HepG2 (cell line): ENCODE data around the gene P2RY11. TPM values are rescaled to one million over a fixed set of nuclear protein-coding genes. Genes with fewer than 3 reads are reported as not detected.

Source experiments
- CREB1 ChIP-seq, 2 experiments: fragments of 450-650 bp in 1 of 2; IDR thresholded peaks; 2 replicates each; pipeline ENCODE4 v1.6.1; 2016 to 2017; ENCODE audit warnings: control low read depth in 1 of 2, mild to moderate bottlenecking in 1 of 2, missing compliant biosample characterization in 1 of 2, missing genetic modification characterization in 1 of 2
- DNMT1 ChIP-seq: sonication (generic); formaldehyde crosslinking; IDR thresholded peaks from 2 replicates; pipeline ENCODE4 v1.5.1; 2020; ENCODE audit warnings: mild to moderate bottlenecking, missing genetic modification reagents
- E2F2 ChIP-seq: sonication (generic); formaldehyde crosslinking; IDR thresholded peaks from 2 replicates; pipeline ENCODE4 v1.4.0; 2020; ENCODE audit warnings: missing genetic modification reagents, borderline replicate concordance
- FOXO1 ChIP-seq: sonication (generic); formaldehyde crosslinking; IDR thresholded peaks from 2 replicates; pipeline ENCODE4 v1.4.0; 2020; ENCODE audit warnings: missing genetic modification reagents
- GTF2F1 ChIP-seq: fragments of 150-350 bp; IDR thresholded peaks from 2 replicates; pipeline ENCODE4 v1.6.1; 2014; ENCODE audit warnings: low read length
- HOXA9 ChIP-seq: sonication (generic); formaldehyde crosslinking; IDR thresholded peaks from 2 replicates; pipeline ENCODE4 v1.8.1; 2022; ENCODE audit warnings: missing genetic modification reagents, mild to moderate bottlenecking, moderate library complexity, borderline replicate concordance
- IKZF5 ChIP-seq: IDR thresholded peaks from 2 replicates; pipeline ENCODE4 v1.6.1; 2018; ENCODE audit warnings: missing genetic modification reagents, mild to moderate bottlenecking, missing compliant biosample characterization
- KLF15 ChIP-seq: sonication (generic); formaldehyde crosslinking; IDR thresholded peaks from 2 replicates; pipeline ENCODE4 v1.8.1; 2023; ENCODE audit warnings: borderline replicate concordance, mild to moderate bottlenecking, inconsistent platforms, missing genetic modification reagents, mixed read lengths
- MBD4 ChIP-seq: IDR thresholded peaks from 2 replicates; pipeline ENCODE4 v1.6.1; 2012; ENCODE audit warnings: low read length, inconsistent platforms, borderline replicate concordance
- MTA3 ChIP-seq: sonication (generic); formaldehyde crosslinking; IDR thresholded peaks from 2 replicates; pipeline ENCODE4 v1.4.0; 2020; ENCODE audit warnings: missing genetic modification reagents
- NRL ChIP-seq: sonication (generic); formaldehyde crosslinking; IDR thresholded peaks from 2 replicates; pipeline ENCODE4 v1.5.0; 2020; ENCODE audit warnings: missing genetic modification reagents, mild to moderate bottlenecking, moderate library complexity, borderline replicate concordance
- PHF20 ChIP-seq: sonication (generic); formaldehyde crosslinking; IDR thresholded peaks from 2 replicates; pipeline ENCODE4 v1.5.0; 2020; ENCODE audit warnings: mild to moderate bottlenecking, missing genetic modification reagents
- REL ChIP-seq: sonication (generic); formaldehyde crosslinking; conservative IDR thresholded peaks from 2 replicates; pipeline ENCODE4 v1.8.0; 2022; ENCODE audit warnings: mild to moderate bottlenecking, missing genetic modification reagents, moderate library complexity
- SMARCE1 ChIP-seq: fragments of 450-650 bp; IDR thresholded peaks from 2 replicates; pipeline ENCODE4 v1.6.1; 2017; ENCODE audit warnings: borderline replicate concordance
- THRA ChIP-seq: sonication (generic); formaldehyde crosslinking; IDR thresholded peaks from 2 replicates; pipeline ENCODE4 v1.4.0; 2020; ENCODE audit warnings: missing genetic modification reagents, borderline replicate concordance
- ZBTB25 ChIP-seq: IDR thresholded peaks from 2 replicates; pipeline ENCODE4 v1.6.1; 2018; ENCODE audit warnings: missing genetic modification reagents
- ZBTB26 ChIP-seq: IDR thresholded peaks from 2 replicates; pipeline ENCODE4 v1.6.1; 2016; ENCODE audit warnings: missing compliant biosample characterization, missing genetic modification reagents, borderline replicate concordance
- ZNF12 ChIP-seq: sonication (generic); formaldehyde crosslinking; IDR thresholded peaks from 2 replicates; pipeline ENCODE4 v1.5.0; 2020; ENCODE audit warnings: missing genetic modification reagents
- ZNF232 ChIP-seq: sonication (generic); formaldehyde crosslinking; IDR thresholded peaks from 2 replicates; pipeline ENCODE4 v1.4.0; 2020; ENCODE audit warnings: missing genetic modification reagents, borderline replicate concordance
- ZNF749 ChIP-seq: sonication (generic); formaldehyde crosslinking; IDR thresholded peaks from 2 replicates; pipeline ENCODE4 v1.8.0; 2022; ENCODE audit warnings: mild to moderate bottlenecking, missing genetic modification reagents, moderate library complexity, borderline replicate concordance
- ZSCAN21 ChIP-seq: sonication (generic); formaldehyde crosslinking; IDR thresholded peaks from 2 replicates; pipeline ENCODE4 v1.8.0; 2022; ENCODE audit warnings: mild to moderate bottlenecking, missing genetic modification reagents, moderate library complexity, borderline replicate concordance
- polyA plus RNA-seq, 8 experiments: library from polyadenylated mRNA; depleted of rRNA in 3 of 8; stranded (reverse) in 7 of 8; unstranded in 1 of 8; fragments of >200 nt; fragmentation: Illumina TruSeq in 4 of 8; extraction: Trizol in 4 of 8; gene quantifications; 2 replicates each; pipeline versions ENCODE4 v1.2.1 to v1.2.3, GENCODE V29; 2011 to 2016; ENCODE audit warnings: low read depth in 4 of 8, missing spikeins in 1 of 8, mixed read lengths in 1 of 8; ENCODE audit not compliant: insufficient read depth in 1 of 8
- total RNA-seq, 5 experiments: library from RNA; depleted of rRNA; stranded (reverse); fragments of >200 nt; fragmentation: Illumina TruSeq; extraction: Trizol; gene quantifications; 2 replicates each; pipeline ENCODE4 v1.2.3, GENCODE V29; 2016; ENCODE audit warnings: low read depth in 1 of 5

The P2RY11 gene
- total and polyA plus RNA-seq, 2 of the 13 experiments (the other 11 are each of a cell fraction or from before 2014, with no cell fraction given) = 4.0 to 7.8 TPM

GRCh38 chr19:10112895-10113591 is 1.6 kb downstream of the P2RY11 start (continued):
- TF ChIP-seq MBD4 (no peak), ZNF749 (0 out of 2 replicates have a peak, but pooled peaks have one; percentile 23), SMARCE1 (no peak), GTF2F1 (no peak), IKZF5 (CRISPR knock-in tag) (no peak), MTA3 (CRISPR knock-in tag) (no peak), E2F2 (no peak), FOXO1 (CRISPR knock-in tag) (no peak), THRA (CRISPR knock-in tag) (no peak), PHF20 (CRISPR knock-in tag) (no peak), NRL (0 out of 2 replicates have a peak, but pooled peaks have one; percentile 52), HOXA9 (CRISPR knock-in tag) (no peak), REL (CRISPR knock-in tag) (no peak), CREB1 (IDR thresholded peaks at IDR 0.05) (no peak), CREB1 (CRISPR knock-in tag; IDR thresholded peaks at IDR 0.05) (no peak), ZBTB25 (CRISPR knock-in tag) (no peak), ZSCAN21 (CRISPR knock-in tag) (0 out of 2 replicates have a peak, but pooled peaks have one; percentile 6), ZBTB26 (CRISPR knock-in tag) (no peak), ZNF12 (CRISPR knock-in tag) (no peak), KLF15 (no peak), ZNF232 (CRISPR knock-in tag) (no peak), DNMT1 (CRISPR knock-in tag) (no peak)
